K562 (cell line): ENCODE results near the gene VMP1. TPM values are rescaled to one million over a fixed set of nuclear protein-coding genes. Genes with fewer than 3 reads are reported as not detected.
A peak's percentile ranks its signal among the peaks of the same experiment; 100 is the strongest.

ENCODE experiments used
- BRCA1 ChIP-seq, 2 experiments: fragments of 450-650 bp in 1 of 2; sonication (generic) in 1 of 2; formaldehyde crosslinking in 1 of 2; IDR thresholded peaks; 2 replicates each; pipeline versions ENCODE4 v1.5.0 to v1.6.1; 2017 to 2020; ENCODE audit warnings: mild to moderate bottlenecking in 1 of 2, missing genetic modification reagents in 1 of 2
- CBX8 ChIP-seq: fragments of 200-600 bp; sonication (generic); IDR thresholded peaks from 2 replicates; pipeline ENCODE4 v1.6.1; 2012; ENCODE audit warnings: borderline replicate concordance, mixed run types, low read depth, mild to moderate bottlenecking, moderate library complexity, mixed read lengths, low read length, control low read depth, inconsistent platforms; ENCODE audit not compliant: poor library complexity, severe bottlenecking; ENCODE audit errors: extremely low read depth
- CHD4 ChIP-seq: fragments of 200-600 bp; sonication (generic); IDR thresholded peaks from 3 replicates; pipeline ENCODE4 v1.6.1; 2012; ENCODE audit warnings: low read depth, mild to moderate bottlenecking, mixed read lengths, low read length, inconsistent platforms; ENCODE audit not compliant: insufficient read depth, insufficient replicate concordance, poor library complexity, severe bottlenecking
- HDAC8 ChIP-seq: fragments of 450-650 bp; IDR thresholded peaks from 2 replicates; pipeline ENCODE4 v1.6.1; 2016; ENCODE audit warnings: mild to moderate bottlenecking, missing genetic modification characterization, moderate library complexity, missing compliant biosample characterization
- HLTF ChIP-seq: fragments of 450-650 bp; IDR thresholded peaks from 2 replicates; pipeline ENCODE4 v1.6.1; 2016
- MAZ ChIP-seq, 2 experiments: fragments of 450-650 bp in 1 of 2; sonication (generic) in 1 of 2; formaldehyde crosslinking; IDR thresholded peaks in 1 of 2; conservative IDR thresholded peaks in 1 of 2; 2 replicates each; pipeline versions ENCODE4 v1.4.0 to v1.5.0; 2020; ENCODE audit warnings: mild to moderate bottlenecking in 1 of 2, missing genetic modification reagents in 1 of 2
- RAD51 ChIP-seq: fragments of 450-650 bp; IDR thresholded peaks from 2 replicates; pipeline ENCODE4 v1.7.1; 2016; ENCODE audit warnings: low read depth, mild to moderate bottlenecking, borderline replicate concordance
- SP1 ChIP-seq: sonication (generic); formaldehyde crosslinking; IDR thresholded peaks from 2 replicates; pipeline ENCODE4 v1.8.1; 2022; ENCODE audit warnings: mild to moderate bottlenecking, missing genetic modification reagents
- TRIM24 ChIP-seq, 2 experiments: fragments of 450-650 bp; IDR thresholded peaks; 2 replicates each; pipeline ENCODE4 v1.6.1; 2016
- WHSC1 ChIP-seq: IDR thresholded peaks from one replicate; pipeline ENCODE4 v1.6.1; 2012; ENCODE audit warnings: low read length, control low read depth, inconsistent platforms
- polyA plus RNA-seq, 8 experiments: library from polyadenylated mRNA; depleted of rRNA in 4 of 8; stranded (reverse) in 5 of 8; unstranded in 3 of 8; fragments of >200 nt; fragmentation: Nextera tagmentation in 2 of 8; fragmentation: Illumina TruSeq in 1 of 8; extraction: Ambion mirVana in 2 of 8; extraction: Trizol in 1 of 8; gene quantifications; 2 replicates each; pipeline versions ENCODE4 v1.2.1 to v1.2.3, GENCODE V29; 2011 to 2014; ENCODE audit warnings: inconsistent platforms in 1 of 8, missing spikeins in 1 of 8
- total RNA-seq, 7 experiments: library from RNA; depleted of rRNA in 6 of 7; stranded (reverse); fragments of >200 nt in 6 of 7; fragmentation: Illumina TruSeq in 2 of 7; extraction: Trizol in 2 of 7; gene quantifications; 2 replicates each; pipeline versions ENCODE4 v1.2.1 to v1.2.3, GENCODE V29; 2011 to 2021; ENCODE audit warnings: low replicate concordance in 1 of 7
- TF ChIP-seq, protein P1 (sequence below), 2 experiments: fragments of 450-650 bp in 1 of 2; IDR thresholded peaks; 2 replicates each; pipeline ENCODE4 v1.6.1; 2011 to 2017; ENCODE audit warnings: low read depth in 2 of 2, antibody characterized with exemption in 1 of 2, borderline replicate concordance in 1 of 2, low read length in 1 of 2, mild to moderate bottlenecking in 1 of 2, mixed read lengths in 1 of 2; ENCODE audit not compliant: control insufficient read depth in 1 of 2
- TF ChIP-seq, protein P2 (sequence below): fragments of 250-450 bp; sonication (Bioruptor Pico); IDR thresholded peaks from 2 replicates; pipeline ENCODE4 v1.4.0; 2020; ENCODE audit warnings: mild to moderate bottlenecking
- TF ChIP-seq, protein P3 (sequence below): fragments of 450-650 bp; IDR thresholded peaks from 2 replicates; pipeline ENCODE4 v1.6.1; 2016; ENCODE audit warnings: borderline replicate concordance
- TF ChIP-seq, protein P4 (sequence below): fragments of 250-450 bp; sonication (Bioruptor Pico); IDR thresholded peaks from 2 replicates; pipeline ENCODE4 v1.8.0; 2021; ENCODE audit warnings: moderate library complexity, mild to moderate bottlenecking, inconsistent platforms
- TF ChIP-seq, protein P5 (sequence below), 3 experiments: IDR thresholded peaks in 2 of 3; conservative IDR thresholded peaks in 1 of 3; 2 replicates each; pipeline ENCODE4 v1.5.1; 2011 to 2012; ENCODE audit warnings: low read length in 3 of 3, mild to moderate bottlenecking in 3 of 3, control low read depth in 2 of 3, improper control_type of control experiment in 1 of 3, inconsistent platforms in 1 of 3, low read depth in 1 of 3, mixed read lengths in 1 of 3, moderate library complexity in 1 of 3; ENCODE audit not compliant: insufficient read depth in 2 of 3

Gene VMP1
- total and polyA plus RNA-seq, 9 of the 15 experiments (the other 6 are each of a cell fraction or from before 2014, with no cell fraction given) = 123 to 304 (median 151) TPM

DNA sequence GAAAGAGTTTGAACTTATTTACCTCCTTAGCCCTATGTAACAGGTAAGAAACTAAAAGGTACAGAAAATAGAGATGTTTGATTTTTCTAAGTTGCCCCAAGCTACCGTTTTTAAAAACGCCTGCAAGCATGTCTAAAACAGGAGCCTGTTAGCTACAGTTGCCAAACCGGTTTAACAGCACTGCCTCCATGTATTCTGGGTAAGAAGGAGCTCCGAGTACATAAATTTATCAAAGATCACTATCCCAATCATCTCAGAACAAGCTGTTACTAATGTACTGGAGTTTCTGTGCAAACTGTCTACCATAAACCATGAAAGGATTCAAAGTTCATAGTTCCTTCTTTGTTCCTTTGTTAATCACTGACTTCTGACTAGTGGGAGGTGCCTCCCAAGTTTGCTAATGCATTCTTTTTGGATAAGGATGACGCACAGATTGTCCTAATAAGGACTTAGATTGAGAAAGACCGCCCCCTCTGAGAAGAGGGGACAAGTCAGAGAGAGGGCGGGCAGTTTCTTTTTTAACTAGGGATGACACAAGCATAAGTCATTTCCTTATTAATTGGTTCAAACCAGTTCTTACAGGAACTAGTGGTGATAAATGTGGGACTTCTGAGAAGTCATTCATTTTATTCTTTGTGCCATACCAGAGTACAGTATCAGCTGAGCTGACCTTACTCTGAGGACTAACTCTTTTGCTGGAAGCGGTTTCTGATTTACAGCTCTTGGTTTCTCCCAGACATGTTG lies 130.0 kb downstream of the VMP1 start (continued):
- TF ChIP-seq, protein P1, sequence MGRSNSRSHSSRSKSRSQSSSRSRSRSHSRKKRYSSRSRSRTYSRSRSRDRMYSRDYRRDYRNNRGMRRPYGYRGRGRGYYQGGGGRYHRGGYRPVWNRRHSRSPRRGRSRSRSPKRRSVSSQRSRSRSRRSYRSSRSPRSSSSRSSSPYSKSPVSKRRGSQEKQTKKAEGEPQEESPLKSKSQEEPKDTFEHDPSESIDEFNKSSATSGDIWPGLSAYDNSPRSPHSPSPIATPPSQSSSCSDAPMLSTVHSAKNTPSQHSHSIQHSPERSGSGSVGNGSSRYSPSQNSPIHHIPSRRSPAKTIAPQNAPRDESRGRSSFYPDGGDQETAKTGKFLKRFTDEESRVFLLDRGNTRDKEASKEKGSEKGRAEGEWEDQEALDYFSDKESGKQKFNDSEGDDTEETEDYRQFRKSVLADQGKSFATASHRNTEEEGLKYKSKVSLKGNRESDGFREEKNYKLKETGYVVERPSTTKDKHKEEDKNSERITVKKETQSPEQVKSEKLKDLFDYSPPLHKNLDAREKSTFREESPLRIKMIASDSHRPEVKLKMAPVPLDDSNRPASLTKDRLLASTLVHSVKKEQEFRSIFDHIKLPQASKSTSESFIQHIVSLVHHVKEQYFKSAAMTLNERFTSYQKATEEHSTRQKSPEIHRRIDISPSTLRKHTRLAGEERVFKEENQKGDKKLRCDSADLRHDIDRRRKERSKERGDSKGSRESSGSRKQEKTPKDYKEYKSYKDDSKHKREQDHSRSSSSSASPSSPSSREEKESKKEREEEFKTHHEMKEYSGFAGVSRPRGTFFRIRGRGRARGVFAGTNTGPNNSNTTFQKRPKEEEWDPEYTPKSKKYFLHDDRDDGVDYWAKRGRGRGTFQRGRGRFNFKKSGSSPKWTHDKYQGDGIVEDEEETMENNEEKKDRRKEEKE (IDR thresholded peaks at IDR 0.05; ENCODE audit: borderline replicate concordance in 1 of 2, control insufficient read depth in 1 of 2, low read depth in 2 of 2, low read length in 1 of 2) = peak in 1 of 2 experiments; percentile 99; a peak in 3 of 4 replicates
- TF ChIP-seq, protein P2, sequence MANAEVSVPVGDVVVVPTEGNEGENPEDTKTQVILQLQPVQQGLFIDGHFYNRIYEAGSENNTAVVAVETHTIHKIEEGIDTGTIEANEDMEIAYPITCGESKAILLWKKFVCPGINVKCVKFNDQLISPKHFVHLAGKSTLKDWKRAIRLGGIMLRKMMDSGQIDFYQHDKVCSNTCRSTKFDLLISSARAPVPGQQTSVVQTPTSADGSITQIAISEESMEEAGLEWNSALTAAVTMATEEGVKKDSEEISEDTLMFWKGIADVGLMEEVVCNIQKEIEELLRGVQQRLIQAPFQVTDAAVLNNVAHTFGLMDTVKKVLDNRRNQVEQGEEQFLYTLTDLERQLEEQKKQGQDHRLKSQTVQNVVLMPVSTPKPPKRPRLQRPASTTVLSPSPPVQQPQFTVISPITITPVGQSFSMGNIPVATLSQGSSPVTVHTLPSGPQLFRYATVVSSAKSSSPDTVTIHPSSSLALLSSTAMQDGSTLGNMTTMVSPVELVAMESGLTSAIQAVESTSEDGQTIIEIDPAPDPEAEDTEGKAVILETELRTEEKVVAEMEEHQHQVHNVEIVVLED = no peak
- TF ChIP-seq WHSC1 (no peak), SP1 (CRISPR knock-in tag) (peak; percentile 32; the same call in 1 of the 2 replicates), RAD51 (peak; percentile 4; the same call in 1 of the 2 replicates), CHD4 (no peak), HLTF (no peak), TRIM24 (IDR thresholded peaks at IDR 0.05) (peak in 1 of 2 experiments; percentile 81; a peak in 2 of 4 replicates), HDAC8 (tag) (peak; percentile 67; the same call in 1 of the 2 replicates), MAZ (CRISPR knock-in tag; conservative IDR thresholded peaks at IDR 0.05 in 1 of 2, IDR thresholded peaks at IDR 0.05 in 1 of 2) (peak in 1 of 2 experiments; percentile 62; a peak in 2 of 4 replicates), CBX8 (no peak), BRCA1 (IDR thresholded peaks at IDR 0.05) (no peak), BRCA1 (CRISPR knock-in tag; IDR thresholded peaks at IDR 0.05) (no peak)
- TF ChIP-seq, protein P3, sequence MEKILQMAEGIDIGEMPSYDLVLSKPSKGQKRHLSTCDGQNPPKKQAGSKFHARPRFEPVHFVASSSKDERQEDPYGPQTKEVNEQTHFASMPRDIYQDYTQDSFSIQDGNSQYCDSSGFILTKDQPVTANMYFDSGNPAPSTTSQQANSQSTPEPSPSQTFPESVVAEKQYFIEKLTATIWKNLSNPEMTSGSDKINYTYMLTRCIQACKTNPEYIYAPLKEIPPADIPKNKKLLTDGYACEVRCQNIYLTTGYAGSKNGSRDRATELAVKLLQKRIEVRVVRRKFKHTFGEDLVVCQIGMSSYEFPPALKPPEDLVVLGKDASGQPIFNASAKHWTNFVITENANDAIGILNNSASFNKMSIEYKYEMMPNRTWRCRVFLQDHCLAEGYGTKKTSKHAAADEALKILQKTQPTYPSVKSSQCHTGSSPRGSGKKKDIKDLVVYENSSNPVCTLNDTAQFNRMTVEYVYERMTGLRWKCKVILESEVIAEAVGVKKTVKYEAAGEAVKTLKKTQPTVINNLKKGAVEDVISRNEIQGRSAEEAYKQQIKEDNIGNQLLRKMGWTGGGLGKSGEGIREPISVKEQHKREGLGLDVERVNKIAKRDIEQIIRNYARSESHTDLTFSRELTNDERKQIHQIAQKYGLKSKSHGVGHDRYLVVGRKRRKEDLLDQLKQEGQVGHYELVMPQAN = peak; percentile 64; the same call in 1 of the 2 replicates
- TF ChIP-seq, protein P4, sequence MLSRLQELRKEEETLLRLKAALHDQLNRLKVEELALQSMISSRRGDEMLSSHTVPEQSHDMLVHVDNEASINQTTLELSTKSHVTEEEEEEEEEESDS = no peak
- TF ChIP-seq, protein P5, sequence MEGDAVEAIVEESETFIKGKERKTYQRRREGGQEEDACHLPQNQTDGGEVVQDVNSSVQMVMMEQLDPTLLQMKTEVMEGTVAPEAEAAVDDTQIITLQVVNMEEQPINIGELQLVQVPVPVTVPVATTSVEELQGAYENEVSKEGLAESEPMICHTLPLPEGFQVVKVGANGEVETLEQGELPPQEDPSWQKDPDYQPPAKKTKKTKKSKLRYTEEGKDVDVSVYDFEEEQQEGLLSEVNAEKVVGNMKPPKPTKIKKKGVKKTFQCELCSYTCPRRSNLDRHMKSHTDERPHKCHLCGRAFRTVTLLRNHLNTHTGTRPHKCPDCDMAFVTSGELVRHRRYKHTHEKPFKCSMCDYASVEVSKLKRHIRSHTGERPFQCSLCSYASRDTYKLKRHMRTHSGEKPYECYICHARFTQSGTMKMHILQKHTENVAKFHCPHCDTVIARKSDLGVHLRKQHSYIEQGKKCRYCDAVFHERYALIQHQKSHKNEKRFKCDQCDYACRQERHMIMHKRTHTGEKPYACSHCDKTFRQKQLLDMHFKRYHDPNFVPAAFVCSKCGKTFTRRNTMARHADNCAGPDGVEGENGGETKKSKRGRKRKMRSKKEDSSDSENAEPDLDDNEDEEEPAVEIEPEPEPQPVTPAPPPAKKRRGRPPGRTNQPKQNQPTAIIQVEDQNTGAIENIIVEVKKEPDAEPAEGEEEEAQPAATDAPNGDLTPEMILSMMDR (IDR thresholded peaks at IDR 0.05 in 2 of 3, conservative IDR thresholded peaks at IDR 0.05 in 1 of 3; ENCODE audit: insufficient read depth in 2 of 3, low read depth in 1 of 3, low read length in 3 of 3) = 0 out of 6 replicates have a peak, but pooled peaks of 1 of the 3 experiments have one; percentile 0
